Neural cell (in vitro differentiated cells): Measurements from ENCODE around the gene PHF8. TPM values are rescaled to one million over a fixed set of nuclear protein-coding genes. Genes with fewer than 3 reads are reported as not detected.

Experiments
- H2AFZ ChIP-seq: fragments of 200-600, 300-800 bp; sonication (generic), shearing (Covaris generic); 2 replicates; pipeline ENCODE4 v1.6.0; 2014; ENCODE audit warnings: low read depth, mild to moderate bottlenecking, antibody characterized with exemption, low read length, moderate library complexity
- H3F3A ChIP-seq: fragments of 200-600 bp; shearing (Covaris generic); 2 replicates; pipeline ENCODE4 v1.6.1; 2016; ENCODE audit warnings: mild to moderate bottlenecking, moderate library complexity, mixed read lengths, antibody characterized with exemption, low read length; ENCODE audit not compliant: insufficient read depth, poor library complexity, severe bottlenecking
- H3K27ac ChIP-seq: fragments of 200-600, 300-800 bp; sonication (generic), shearing (Covaris generic); 2 replicates; pipeline ENCODE4 v1.5.1; 2014; ENCODE audit warnings: mild to moderate bottlenecking, low read length, moderate library complexity
- H3K27me3 ChIP-seq: fragments of 300-800, 200-600 bp; sonication (generic), shearing (Covaris generic); 2 replicates; pipeline ENCODE4 v1.6.0; 2014; ENCODE audit warnings: mild to moderate bottlenecking, low read depth, low read length, moderate library complexity; ENCODE audit not compliant: insufficient read depth
- H3K36me3 ChIP-seq: fragments of 300-800, 200-600 bp; sonication (generic), shearing (Covaris generic); 2 replicates; pipeline ENCODE4 v1.5.1; 2014; ENCODE audit warnings: mild to moderate bottlenecking, antibody characterized with exemption, low read length, moderate library complexity; ENCODE audit not compliant: insufficient read depth
- H3K4me2 ChIP-seq: fragments of 300-800, 200-600 bp; sonication (generic), shearing (Covaris generic); 2 replicates; pipeline ENCODE4 v1.6.0; 2014; ENCODE audit warnings: mild to moderate bottlenecking, low read length
- H3K4me3 ChIP-seq: fragments of 300-800, 200-600 bp; sonication (generic), shearing (Covaris generic); 2 replicates; pipeline ENCODE4 v1.5.1; 2014; ENCODE audit warnings: mild to moderate bottlenecking, low read length, moderate library complexity
- H3K79me2 ChIP-seq: fragments of 200-600 bp; shearing (Covaris generic); replicated peaks from 2 replicates; pipeline ENCODE4 v1.6.0; 2014; ENCODE audit warnings: mild to moderate bottlenecking, low read length, moderate library complexity; ENCODE audit not compliant: insufficient read depth
- H3K9ac ChIP-seq: fragments of 300-800, 200-600 bp; sonication (generic), shearing (Covaris generic); 2 replicates; pipeline ENCODE4 v1.6.1; 2016; ENCODE audit warnings: mild to moderate bottlenecking, low read length, mixed read lengths
- H3K9me2 ChIP-seq: fragments of 200-600 bp; shearing (Covaris generic); 2 replicates; pipeline ENCODE4 v1.6.1; 2016; ENCODE audit warnings: mild to moderate bottlenecking, low read length, mixed read lengths; ENCODE audit not compliant: insufficient read depth
- H3K9me3 ChIP-seq: fragments of 200-600, 300-800 bp; sonication (generic), shearing (Covaris generic); 2 replicates; pipeline ENCODE4 v1.6.1; 2016; ENCODE audit warnings: mild to moderate bottlenecking, mixed run types, low read length, moderate library complexity, mixed read lengths
- H4K20me1 ChIP-seq: fragments of 200-600 bp; shearing (Covaris generic); 2 replicates; pipeline ENCODE4 v1.6.1; 2016; ENCODE audit warnings: mild to moderate bottlenecking, mixed run types; ENCODE audit not compliant: insufficient read depth
- EP300 ChIP-seq: fragments of 450-650 bp; conservative IDR thresholded peaks from 2 replicates; pipeline ENCODE4 v1.6.1; 2014; ENCODE audit warnings: antibody characterized with exemption, mild to moderate bottlenecking, moderate library complexity; ENCODE audit not compliant: poor library complexity, severe bottlenecking
- EZH2 ChIP-seq: fragments of 200-600, 300-800 bp; shearing (Covaris generic), sonication (generic); IDR thresholded peaks from 2 replicates; pipeline ENCODE4 v1.6.1; 2014; ENCODE audit warnings: antibody characterized with exemption, low read length, borderline replicate concordance, mild to moderate bottlenecking; ENCODE audit not compliant: insufficient read depth, poor library complexity, severe bottlenecking
- MXI1 ChIP-seq: fragments of 450-650 bp; conservative IDR thresholded peaks from 2 replicates; pipeline ENCODE4 v1.6.1; 2014; ENCODE audit warnings: antibody characterized with exemption, mild to moderate bottlenecking; ENCODE audit not compliant: poor library complexity, severe bottlenecking
- POLR2AphosphoS5 ChIP-seq: IDR thresholded peaks from 2 replicates; pipeline ENCODE4 v1.6.1; 2012
- RAD21 ChIP-seq: fragments of 450-650 bp; conservative IDR thresholded peaks from 2 replicates; pipeline ENCODE4 v1.6.1; 2014; ENCODE audit warnings: antibody characterized with exemption, mild to moderate bottlenecking, moderate library complexity
- SMC3 ChIP-seq: fragments of 450-650 bp; conservative IDR thresholded peaks from 2 replicates; pipeline ENCODE4 v1.6.1; 2014; ENCODE audit warnings: antibody characterized with exemption, mild to moderate bottlenecking, moderate library complexity; ENCODE audit not compliant: poor library complexity
- TAF1 ChIP-seq: IDR thresholded peaks from 2 replicates; pipeline ENCODE4 v1.6.1; 2012; ENCODE audit warnings: low read depth
- polyA plus RNA-seq: library from polyadenylated mRNA; depleted of rRNA; stranded (reverse); fragments of >200 nt; gene quantifications from 2 replicates; pipeline ENCODE4 v1.2.3, GENCODE V29; 2014
- TF ChIP-seq, protein P1 (sequence below): fragments of 450-650 bp; IDR thresholded peaks from 2 replicates; pipeline ENCODE4 v1.5.1; 2014; ENCODE audit warnings: antibody characterized with exemption, mild to moderate bottlenecking, moderate library complexity; ENCODE audit not compliant: poor library complexity, severe bottlenecking
- TF ChIP-seq, protein P2 (sequence below): IDR thresholded peaks from 2 replicates; pipeline ENCODE4 v1.6.1; 2012; ENCODE audit warnings: borderline replicate concordance

PHF8 gene
- polyA plus RNA-seq, 1 donor from 2014 or later: 9.8 TPM

DNA sequence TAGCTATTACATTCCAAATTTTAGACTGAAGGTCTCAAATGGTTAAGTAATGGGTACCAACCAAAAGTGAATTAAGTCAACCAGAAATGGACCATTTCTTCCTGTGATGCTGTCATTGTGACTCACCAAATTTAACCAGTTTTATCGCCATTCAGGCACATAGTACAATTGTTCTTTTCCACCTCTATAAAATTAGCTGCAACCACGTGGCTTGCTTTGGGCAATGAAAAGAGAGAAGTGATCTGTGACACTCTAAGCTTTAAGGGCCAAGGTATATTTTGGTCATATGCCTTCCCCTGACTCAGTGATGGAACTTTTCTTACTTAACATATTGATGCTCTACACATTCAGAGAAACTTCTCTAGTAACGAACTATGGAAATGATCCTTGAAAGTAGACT lies 20.3 kb upstream of the PHF8 start:
- TF ChIP-seq, protein P1, sequence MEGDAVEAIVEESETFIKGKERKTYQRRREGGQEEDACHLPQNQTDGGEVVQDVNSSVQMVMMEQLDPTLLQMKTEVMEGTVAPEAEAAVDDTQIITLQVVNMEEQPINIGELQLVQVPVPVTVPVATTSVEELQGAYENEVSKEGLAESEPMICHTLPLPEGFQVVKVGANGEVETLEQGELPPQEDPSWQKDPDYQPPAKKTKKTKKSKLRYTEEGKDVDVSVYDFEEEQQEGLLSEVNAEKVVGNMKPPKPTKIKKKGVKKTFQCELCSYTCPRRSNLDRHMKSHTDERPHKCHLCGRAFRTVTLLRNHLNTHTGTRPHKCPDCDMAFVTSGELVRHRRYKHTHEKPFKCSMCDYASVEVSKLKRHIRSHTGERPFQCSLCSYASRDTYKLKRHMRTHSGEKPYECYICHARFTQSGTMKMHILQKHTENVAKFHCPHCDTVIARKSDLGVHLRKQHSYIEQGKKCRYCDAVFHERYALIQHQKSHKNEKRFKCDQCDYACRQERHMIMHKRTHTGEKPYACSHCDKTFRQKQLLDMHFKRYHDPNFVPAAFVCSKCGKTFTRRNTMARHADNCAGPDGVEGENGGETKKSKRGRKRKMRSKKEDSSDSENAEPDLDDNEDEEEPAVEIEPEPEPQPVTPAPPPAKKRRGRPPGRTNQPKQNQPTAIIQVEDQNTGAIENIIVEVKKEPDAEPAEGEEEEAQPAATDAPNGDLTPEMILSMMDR: no peak
- TF ChIP-seq POLR2AphosphoS5 (no peak), TAF1 (no peak), SMC3 (no peak), EP300 (no peak), MXI1 (no peak), RAD21 (no peak)
- TF ChIP-seq, protein P2, sequence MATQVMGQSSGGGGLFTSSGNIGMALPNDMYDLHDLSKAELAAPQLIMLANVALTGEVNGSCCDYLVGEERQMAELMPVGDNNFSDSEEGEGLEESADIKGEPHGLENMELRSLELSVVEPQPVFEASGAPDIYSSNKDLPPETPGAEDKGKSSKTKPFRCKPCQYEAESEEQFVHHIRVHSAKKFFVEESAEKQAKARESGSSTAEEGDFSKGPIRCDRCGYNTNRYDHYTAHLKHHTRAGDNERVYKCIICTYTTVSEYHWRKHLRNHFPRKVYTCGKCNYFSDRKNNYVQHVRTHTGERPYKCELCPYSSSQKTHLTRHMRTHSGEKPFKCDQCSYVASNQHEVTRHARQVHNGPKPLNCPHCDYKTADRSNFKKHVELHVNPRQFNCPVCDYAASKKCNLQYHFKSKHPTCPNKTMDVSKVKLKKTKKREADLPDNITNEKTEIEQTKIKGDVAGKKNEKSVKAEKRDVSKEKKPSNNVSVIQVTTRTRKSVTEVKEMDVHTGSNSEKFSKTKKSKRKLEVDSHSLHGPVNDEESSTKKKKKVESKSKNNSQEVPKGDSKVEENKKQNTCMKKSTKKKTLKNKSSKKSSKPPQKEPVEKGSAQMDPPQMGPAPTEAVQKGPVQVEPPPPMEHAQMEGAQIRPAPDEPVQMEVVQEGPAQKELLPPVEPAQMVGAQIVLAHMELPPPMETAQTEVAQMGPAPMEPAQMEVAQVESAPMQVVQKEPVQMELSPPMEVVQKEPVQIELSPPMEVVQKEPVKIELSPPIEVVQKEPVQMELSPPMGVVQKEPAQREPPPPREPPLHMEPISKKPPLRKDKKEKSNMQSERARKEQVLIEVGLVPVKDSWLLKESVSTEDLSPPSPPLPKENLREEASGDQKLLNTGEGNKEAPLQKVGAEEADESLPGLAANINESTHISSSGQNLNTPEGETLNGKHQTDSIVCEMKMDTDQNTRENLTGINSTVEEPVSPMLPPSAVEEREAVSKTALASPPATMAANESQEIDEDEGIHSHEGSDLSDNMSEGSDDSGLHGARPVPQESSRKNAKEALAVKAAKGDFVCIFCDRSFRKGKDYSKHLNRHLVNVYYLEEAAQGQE: no peak
- Histone ChIP-seq H3K9me3 (no peaks in the 10 kb centered on the region), H3K36me3 (no peaks in the 10 kb centered on the region), H3K79me2 (no peaks in the 10 kb centered on the region), H3K27ac (no peak overlapping the region), H3K27me3 (no peaks in the 10 kb centered on the region), H3K9me2 (no peaks in the 10 kb centered on the region), H3K4me2 (no peak overlapping the region), H4K20me1 (no peaks in the 10 kb centered on the region), H3F3A (no peaks in the 10 kb centered on the region), H3K9ac (no peak overlapping the region), H3K4me3 (no peak overlapping the region), H2AFZ (no peak overlapping the region)

GRCh38 chrX:54063361-54063760 lies 19.1 kb upstream of the PHF8 start:
- no peak for TF ChIP-seq MXI1
- TF ChIP-seq, protein P1: no peak
- no peak for TF ChIP-seq EP300
- no peak for TF ChIP-seq EZH2
- no peak for TF ChIP-seq TAF1
- TF ChIP-seq, protein P2: no peak
- no peak for TF ChIP-seq RAD21
- no peak for TF ChIP-seq POLR2AphosphoS5
- no peak for TF ChIP-seq SMC3
- no peak overlapping the region for H3K4me2 ChIP-seq
- H3K9me2 ChIP-seq: no peaks in the 10 kb centered on the region
- no peaks in the 10 kb centered on the region for H3K79me2 ChIP-seq
- H3K9me3 ChIP-seq: no peaks in the 10 kb centered on the region
- H3K27me3 ChIP-seq: no peaks in the 10 kb centered on the region
- H3K36me3 ChIP-seq: no peaks in the 10 kb centered on the region
- H3K9ac ChIP-seq: no peak overlapping the region
- H3K4me3 ChIP-seq: no peak overlapping the region
- no peak overlapping the region for H3K27ac ChIP-seq
- no peaks in the 10 kb centered on the region for H3F3A ChIP-seq
- no peaks in the 10 kb centered on the region for H4K20me1 ChIP-seq
- no peak overlapping the region for H2AFZ ChIP-seq
